NCI-H2171 treated with DMSO at 0.1 percent for 48 hours (cell line): ENCODE results near the gene PKN1.

Experiments
- DNase-seq: peaks from one replicate; lab custom pipeline; 2025; lab: John Stamatoyannopoulos, UW

Gene PKN1

DNA sequence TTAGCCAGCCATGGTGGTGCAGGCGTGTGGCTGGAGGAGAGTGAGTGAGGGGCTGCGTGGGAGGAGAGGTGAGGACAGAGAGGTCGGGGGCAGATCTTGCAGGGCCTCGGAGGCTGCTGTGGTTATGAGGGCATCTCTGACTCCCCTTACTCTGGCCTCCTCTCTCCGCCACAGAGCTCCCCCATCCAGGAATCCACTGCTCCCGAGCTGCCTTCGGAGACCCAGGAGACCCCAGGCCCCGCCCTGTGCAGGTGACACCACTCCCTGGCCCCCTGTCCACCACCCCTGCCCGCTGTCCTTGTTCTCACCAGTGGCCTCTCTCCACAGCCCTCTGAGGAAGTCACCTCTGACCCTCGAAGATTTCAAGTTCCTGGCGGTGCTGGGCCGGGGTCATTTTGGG is 34.3 kb downstream of the PKN1 start:
- no peak for DNase-seq

GRCh38 chr19:14467816-14468215 is 34.7 kb downstream of the PKN1 start:
- no peak for DNase-seq

DNA sequence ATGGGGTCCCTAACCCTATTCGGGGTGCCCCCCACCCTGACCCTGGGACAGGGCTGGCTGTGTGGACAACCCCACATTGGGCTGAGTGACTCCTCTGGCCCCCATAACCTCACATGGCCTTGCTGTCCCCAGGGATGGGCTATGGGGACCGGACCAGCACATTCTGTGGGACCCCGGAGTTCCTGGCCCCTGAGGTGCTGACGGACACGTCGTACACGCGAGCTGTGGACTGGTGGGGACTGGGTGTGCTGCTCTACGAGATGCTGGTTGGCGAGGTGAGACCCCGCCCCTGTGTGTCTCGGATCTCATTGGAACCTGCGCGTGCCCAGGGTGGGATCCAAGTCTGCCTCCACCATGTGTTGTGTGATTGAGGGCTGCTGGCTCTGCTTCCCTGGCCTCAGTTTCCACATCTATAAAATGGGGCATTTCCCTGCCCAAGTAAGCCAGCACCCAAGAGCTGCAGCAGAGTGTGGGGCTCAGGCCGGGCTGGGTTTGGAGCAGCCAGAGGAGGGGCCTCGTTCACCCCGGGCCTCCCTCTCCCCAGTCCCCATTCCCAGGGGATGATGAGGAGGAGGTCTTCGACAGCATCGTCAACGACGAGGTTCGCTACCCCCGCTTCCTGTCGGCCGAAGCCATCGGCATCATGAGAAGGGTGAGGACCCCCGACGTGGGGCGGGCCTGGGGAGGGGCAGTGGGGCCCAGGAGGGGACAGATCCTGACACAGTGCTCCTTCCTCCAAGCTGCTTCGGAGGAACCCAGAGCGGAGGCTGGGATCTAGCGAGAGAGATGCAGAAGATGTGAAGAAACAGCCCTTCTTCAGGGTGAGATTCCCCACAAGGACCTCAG is 37.1 kb downstream of the PKN1 start:
- no peak for DNase-seq

DNA sequence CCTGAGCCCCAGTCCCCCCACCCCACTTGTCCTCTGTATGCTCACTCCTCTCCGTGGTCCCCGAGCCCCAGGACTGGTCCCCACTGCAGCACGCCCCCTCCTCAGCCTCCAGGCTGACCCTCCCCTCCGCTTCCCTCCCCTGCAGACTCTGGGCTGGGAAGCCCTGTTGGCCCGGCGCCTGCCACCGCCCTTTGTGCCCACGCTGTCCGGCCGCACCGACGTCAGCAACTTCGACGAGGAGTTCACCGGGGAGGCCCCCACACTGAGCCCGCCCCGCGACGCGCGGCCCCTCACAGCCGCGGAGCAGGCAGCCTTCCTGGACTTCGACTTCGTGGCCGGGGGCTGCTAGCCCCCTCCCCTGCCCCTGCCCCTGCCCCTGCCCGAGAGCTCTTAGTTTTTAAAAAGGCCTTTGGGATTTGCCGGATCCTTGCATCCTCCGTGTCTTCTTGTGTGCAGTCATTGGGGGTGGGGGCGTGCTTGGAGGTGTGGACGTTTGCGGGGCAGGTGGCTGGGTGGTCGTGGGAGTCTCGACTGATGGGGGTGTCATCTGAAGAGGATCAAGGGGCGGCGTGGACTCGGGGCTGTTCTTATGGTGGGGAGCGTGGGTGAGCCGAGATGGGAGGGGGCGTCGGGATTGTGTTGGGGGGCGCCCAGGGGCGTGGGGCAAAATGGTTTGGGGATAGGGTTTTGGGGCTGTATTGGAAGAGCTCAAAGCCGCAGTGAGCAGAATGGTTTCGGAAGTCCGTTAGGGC is 38.5 kb downstream of the PKN1 start:
- DNase-seq = no peak

DNA sequence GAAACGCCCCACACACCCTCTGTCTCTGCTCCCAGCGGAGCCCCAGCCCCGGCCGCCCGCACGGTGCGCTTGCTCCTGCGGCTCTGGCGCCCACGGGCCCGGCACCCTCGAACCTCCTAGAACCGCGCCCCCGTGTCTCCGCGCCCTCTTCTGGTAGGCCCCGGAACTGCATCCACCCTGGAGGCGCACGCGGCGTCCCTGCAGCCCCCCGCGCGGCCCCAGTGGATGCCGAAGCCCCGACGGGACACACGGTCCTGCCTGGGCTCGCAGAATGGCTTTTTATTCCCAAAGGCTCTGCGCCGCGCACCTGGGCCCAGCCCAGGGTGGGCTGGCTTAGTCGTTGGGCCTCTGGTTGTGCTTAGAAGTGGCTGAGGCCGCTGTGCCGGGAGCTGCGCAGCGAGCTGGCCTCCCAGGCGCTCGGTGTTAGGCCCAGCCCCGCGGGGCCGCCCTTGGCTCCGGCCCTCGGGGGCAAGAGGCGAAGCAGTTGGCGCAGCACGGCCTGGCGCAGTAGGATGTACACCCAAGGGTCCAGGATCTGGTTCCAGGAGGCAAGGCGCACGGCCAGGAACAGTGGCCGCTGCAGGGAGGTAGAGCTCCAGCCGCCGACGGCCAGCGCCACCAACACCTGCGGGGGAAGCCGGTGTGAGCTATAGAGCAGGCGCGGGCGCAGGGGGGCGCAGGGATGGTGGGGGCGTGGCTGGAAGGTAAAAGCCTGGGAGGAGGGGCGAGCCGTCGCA is 39.3 kb downstream of the PKN1 start:
- DNase-seq = peak; percentile 64

GRCh38 chr19:14473073-14473977 is 40.2 kb downstream of the PKN1 start:
- DNase-seq = no peak

- DNase-seq = no peak
Observed at GRCh38 chr19:14473978-14474578, 41.0 kb downstream of the PKN1 start.

GRCh38 chr19:14474827-14475226 is 41.7 kb downstream of the PKN1 start:
- no peak for DNase-seq

DNA sequence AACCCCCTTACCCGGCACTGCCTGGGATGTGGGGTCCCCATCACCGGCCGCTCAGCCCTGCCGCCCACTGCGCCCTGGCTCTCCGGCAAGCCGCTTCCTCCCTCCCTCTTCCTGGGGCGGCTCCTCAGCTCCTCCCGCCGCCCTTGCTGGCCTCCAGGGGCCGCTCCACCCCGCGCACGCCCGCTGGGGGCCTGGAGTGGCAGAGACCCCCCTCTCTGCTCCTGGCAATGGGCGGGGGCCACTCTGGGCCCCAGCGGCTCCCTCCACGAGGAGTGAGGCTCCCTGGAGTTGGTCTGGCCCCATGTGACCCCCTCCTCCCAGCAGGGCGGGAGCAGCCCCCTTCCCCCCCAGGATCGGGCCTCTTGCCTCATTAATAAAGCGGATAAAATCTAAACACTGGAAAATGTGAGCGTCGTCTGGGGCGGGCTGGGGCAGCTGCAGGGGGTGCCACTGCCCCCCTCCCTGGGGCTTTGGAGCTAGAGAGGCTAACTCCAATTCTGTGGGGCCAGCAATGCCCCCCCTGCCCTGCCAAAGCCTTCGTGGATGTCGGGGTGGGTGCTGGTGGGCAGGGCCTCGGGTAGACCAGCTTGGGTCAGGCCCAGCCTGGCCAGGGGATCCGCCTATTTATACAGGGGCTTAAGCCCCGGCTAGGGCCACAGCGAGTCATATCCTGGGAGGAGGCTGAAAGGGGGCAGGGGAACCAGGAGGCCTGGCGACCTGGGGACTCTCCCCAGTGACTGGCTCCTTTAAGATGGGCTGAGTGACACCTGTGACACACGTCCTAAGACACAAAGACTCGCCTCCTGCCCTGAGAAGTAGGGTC is 42.4 kb downstream of the PKN1 start, which contains the start of gene PTGER1:
Gene PTGER1, minus strand, starts transcription at position 104 of the 823 bp plus-strand sequence. CDS start 1,034 bp downstream, outside the sequence.
- no peak for DNase-seq

- DNase-seq = no peak
Observed at GRCh38 chr19:14476327-14476672, 43.2 kb downstream of the PKN1 start.

GRCh38 chr19:14476673-14477401 is 43.7 kb downstream of the PKN1 start:
- DNase-seq = no peak

DNA sequence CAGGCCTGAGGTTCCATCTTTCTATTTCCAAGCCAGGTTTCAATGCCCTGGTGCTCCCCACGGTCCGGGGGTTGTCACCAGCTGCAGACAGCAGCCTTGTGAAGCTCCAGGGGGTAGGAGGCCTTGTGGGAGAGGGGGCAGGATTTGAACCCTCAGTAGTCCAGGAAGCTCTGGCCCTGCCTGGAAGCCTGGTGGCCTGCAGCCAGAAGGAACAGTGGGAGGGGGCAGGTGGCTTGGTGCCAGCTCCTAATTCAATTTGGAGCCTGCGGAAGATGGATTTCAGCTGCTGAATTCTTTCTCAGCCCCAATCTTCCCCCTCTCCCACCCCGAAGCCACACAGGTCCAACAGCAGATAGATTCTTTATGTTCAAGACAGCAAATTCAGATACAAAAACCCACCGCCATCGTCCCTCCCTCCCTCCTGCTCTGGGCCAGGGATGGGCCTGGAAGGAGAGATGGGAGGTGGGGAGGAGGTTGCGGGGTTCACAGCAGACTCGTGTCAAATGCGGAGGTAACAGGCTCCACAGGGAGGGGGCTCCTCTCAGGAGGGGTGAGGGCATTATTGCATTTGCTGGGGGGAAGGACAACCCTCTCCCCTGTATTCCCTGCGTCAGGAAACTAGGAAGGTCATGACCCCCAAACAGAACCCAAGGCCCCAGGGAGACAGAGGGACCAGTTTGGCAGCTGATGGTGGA is 44.5 kb downstream of the PKN1 start:
- no peak for DNase-seq

DNA sequence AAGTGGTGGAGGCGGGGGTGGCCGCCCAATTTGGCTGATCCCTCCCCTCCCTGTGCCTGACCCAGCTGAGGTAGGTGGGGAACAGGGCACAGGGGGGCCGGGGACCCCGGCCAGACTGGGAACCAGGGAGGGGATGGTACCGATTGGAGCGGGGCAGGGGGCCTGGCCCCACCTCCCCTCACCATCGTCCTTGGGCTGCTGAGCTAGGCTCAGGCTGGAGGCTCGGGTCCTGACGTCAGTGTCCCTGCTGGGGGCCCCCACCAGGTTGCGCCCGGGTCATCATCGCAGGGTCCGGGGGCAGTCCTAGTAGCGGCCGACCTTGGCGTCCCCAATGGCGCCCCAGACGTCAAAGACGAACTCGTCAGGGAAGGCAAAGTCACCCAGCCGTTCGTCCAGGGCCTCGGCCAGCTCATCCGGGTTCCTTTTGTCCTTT is 45.0 kb downstream of the PKN1 start:
- no peak for DNase-seq

DNA sequence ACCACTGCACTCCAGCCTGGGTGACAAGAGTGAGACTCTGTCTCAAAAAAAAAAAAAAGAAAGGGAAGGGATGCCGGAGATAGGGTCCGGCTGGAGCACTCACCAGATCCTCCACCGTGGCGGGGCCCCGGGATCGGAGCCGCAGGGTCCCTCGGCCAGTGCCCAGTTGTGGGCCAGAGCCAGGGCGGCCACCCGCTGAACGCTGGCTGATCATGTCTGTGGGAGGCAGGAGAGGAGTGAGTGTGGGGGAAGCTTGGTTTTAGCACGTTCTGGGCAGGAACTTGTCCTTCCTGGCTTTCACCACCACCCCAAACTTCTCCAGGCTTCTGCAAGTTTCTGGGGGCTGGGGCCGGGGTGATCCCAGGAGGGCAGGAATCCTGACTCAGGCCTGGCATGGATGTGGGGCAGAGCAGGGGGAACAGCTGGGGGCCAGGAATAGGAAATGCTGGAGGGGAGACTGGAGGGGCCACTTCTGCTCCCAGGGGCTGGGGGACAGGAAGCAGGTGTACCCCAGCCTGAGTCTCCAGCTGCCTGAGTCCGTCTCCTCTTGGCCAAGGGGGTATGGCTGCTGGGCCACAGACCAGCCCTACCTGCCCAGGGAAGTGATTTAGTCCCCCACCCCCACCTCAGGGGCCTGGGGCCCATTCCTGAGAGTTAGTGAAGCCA is 46.3 kb downstream of the PKN1 start:
- DNase-seq = no peak

- DNase-seq = no peak
Observed at GRCh38 chr19:14479975-14480699, 47.0 kb downstream of the PKN1 start.

DNA sequence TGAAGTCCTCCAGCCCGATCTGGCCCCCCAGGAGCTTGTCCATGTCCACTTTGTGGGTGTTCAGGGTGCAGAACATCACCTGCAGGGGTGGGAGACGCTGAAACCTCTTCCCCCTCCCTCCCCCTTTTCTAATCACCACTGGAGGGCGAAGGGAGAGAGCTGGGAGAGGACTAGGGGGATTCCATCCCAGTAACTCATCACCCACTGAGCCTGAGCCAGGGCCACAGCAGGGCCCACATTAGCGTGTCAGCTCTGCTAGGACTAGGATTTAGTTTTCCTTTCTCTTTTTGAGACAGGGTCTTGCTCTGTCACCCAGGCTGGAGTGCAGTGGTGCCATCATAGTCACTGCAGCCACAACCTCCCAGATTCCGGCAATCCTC is 47.6 kb downstream of the PKN1 start:
- no peak for DNase-seq

DNA sequence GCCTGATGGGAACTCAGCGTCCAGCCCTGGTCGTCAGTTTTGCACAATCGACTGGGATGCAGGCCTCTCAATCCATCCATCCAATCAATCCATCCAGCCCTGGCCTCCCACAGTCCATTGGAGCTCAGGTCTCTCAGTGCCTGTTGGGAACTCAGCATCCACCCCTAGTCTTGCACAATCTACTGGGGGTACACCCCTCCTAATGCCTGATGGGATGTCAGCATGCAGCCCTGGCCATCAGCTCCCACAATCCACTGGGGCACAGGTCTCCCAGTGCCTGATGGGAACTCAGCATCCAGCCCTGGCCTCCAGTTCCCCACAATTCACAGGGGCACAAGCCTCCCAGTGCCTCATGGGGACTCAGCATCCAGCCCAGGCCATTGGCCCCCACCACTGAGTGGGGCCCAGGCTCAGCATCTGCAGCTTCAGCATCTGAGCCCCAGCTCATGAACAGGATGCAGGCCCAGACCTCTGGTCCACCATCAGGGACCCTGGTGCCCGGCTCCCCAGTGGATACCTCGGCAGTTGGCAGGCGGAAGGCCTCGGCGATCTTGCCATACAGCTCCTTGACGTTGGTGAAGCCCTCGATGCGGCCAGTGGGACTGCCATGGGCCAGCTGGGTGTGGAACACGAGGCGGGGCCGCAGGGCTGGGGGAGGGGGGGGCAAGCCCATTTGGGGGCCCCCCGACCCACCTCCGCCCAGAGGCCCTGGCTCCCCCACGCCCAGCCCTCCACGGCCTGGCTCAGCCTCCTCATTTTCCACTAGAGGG is 49.3 kb downstream of the PKN1 start:
- DNase-seq = no peak
